ENCODE data around the gene ATP1B3.
A peak's percentile ranks its signal among the peaks of the same experiment; 100 is the strongest.
"Not testable (repeated sequence)": the region's sequence is repeated elsewhere in the genome, so short reads cannot be mapped to it uniquely, and the experiment has no call there.

ATP1B3 gene

DNA sequence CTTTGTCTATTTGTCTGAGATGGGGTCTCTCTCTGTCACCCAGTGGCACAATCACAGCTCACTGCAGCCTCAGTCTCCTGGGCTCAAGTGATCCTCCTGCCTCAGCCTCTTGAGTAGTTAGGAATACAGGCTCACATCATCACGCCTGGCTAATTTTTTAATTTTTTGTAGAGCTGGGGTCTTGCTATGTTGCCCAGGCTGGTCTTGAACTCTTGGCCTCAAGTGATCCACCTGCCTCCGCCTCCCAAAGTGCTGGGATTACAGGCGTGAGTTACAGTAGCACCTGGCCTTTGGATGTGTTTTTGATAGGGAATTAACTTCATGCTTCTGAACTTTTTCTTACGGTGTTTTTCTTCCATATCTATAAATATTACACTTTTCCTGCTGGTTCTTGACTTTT is 33.5 kb downstream of the ATP1B3 start:
- not testable (repeated sequence) for DNase-seq

DNA sequence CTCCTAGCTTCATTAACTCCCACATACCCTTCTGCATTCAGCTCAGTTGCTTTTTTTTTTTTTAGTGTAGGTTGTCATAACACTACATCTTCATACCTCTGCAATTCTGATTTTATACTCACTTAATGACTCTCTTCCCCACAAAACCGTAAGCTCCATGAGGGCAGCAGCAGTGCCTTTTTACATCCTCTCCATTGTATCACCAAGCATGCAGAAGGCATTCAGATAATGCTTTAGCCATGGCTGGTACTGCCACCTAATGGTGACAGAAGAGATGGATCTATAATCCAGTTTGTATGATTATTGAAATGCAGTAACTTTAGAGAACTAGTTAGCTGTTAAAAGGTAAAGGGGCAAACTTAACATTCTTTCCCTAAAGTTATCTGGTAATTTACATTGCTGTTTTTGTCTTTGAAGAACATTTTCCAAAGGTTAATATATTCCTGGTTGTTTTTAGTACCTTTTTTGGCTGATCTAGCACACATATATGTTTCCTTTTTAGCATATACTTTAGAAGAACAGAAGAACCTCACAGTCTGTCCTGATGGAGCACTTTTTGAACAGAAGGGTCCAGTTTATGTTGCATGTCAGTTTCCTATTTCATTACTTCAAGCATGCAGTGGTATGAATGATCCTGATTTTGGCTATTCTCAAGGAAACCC is 36.8 kb downstream of the ATP1B3 start:
- no peak for DNase-seq

- DNase-seq: no peak
Observed at GRCh38 chr3:141914311-141914710, 37.9 kb downstream of the ATP1B3 start.

DNA sequence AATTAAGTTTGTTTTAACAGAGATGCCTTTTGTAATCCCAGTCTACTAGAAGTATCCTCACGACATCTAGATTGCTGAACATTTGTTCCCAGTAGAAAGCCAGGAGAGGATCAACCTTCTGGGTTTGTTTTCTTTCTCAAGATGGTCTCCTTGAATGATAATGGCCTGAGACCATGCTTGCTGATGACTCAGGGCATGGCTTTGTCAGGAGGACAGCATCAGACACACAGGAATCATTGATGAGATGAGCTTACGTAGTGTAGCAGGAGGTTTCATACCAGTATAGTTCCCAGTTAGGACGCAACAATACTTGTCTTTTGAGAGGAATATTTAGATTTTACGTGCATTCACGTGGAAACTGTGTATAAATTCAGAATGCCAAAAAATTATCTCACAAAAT is 38.6 kb downstream of the ATP1B3 start:
- no peak for DNase-seq

GRCh38 chr3:141915766-141916165 is 39.3 kb downstream of the ATP1B3 start:
- no peak for DNase-seq

GRCh38 chr3:141920701-141921100 is 44.3 kb downstream of the ATP1B3 start:
- DNase-seq: no peak

GRCh38 chr3:141921316-141921715 is 44.9 kb downstream of the ATP1B3 start:
- no peak for DNase-seq

GRCh38 chr3:141925677-141926076 is 49.2 kb downstream of the ATP1B3 start:
- not testable (repeated sequence) for DNase-seq

DNA sequence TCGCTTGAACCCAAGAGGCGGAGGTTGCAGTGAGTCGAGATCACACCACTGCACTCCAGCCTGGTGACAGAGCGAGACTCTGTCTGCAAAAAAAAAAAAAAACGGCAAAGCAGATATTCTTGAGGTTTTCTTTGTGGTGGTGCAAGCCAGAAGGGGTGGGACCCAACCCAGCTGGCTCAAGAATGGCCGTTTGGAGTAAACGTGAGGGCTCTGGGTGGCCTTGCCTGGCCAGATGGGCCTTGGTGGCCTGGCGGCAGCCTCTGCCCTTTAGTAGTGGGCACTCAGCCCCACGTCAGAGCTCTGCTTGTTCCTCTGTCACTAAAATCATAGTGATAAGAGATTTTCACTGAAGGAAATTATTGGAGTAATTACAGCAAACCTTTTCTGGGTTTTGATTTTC is 50.5 kb downstream of the ATP1B3 start:
- DNase-seq: no peak

DNA sequence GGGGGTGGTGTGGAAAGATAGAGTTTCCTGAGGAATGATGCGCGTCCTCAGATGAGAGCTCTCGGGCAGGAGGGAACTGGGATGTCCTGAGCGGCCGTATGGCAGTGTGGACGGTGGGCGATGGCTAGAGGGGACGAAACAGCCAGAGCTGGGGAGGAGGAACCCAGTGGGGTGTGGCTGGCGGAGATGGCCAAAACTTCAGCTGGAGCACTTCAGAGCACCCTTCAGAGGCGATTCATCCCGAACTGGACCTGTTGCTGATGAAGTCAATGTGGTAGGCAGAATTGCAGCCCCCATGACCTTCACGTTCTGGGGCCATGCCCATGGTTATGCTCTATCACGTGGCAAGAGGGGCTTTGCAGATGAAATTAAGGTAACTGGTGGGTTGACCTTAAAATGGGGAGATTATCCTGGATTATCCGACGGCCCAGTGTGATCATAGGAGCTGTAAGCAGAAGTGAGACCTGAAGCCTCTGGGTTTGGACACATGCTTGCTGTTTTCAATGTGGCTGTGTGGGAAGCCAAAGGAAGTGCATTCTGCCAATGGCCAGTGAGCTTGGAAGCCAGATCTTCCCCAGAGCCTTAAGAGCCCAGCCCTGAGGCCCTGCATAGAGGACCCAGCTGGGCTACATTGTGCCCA is 52.3 kb downstream of the ATP1B3 start:
- no peak for DNase-seq

GRCh38 chr3:141929341-141929995 is 53.0 kb downstream of the ATP1B3 start:
- DNase-seq: no peak

- no peak for DNase-seq
Observed at GRCh38 chr3:141930801-141931200, 54.4 kb downstream of the ATP1B3 start.

- no peak for DNase-seq
Observed at GRCh38 chr3:141933421-141934300, 57.2 kb downstream of the ATP1B3 start.

- no peak for DNase-seq
Observed at GRCh38 chr3:141934354-141934753, 57.9 kb downstream of the ATP1B3 start.

DNA sequence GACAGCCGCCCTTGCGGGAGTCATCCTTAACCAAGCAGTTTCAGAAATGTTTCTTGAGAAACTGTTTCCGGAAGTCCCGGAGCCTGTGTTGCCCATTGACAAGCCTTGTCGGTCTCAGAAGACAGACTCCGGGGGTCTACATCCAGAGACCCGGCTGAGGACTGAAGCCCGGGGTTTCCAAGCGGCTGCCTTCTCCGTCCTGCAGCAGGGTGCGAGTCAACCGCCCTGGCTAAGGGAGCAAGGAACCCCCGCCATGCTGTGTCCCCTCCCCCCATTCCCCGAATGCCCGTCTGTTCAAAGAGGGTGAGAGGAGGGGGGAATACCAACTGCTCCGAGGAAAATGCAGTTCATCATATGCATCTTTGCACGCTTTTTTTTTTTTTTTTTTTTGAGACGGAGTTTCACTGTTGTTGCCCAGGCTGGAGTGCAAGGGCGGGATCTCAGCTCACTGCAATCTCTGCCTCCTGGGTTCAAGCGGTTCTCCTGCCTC is 61.6 kb downstream of the ATP1B3 start:
- no peak for DNase-seq

DNA sequence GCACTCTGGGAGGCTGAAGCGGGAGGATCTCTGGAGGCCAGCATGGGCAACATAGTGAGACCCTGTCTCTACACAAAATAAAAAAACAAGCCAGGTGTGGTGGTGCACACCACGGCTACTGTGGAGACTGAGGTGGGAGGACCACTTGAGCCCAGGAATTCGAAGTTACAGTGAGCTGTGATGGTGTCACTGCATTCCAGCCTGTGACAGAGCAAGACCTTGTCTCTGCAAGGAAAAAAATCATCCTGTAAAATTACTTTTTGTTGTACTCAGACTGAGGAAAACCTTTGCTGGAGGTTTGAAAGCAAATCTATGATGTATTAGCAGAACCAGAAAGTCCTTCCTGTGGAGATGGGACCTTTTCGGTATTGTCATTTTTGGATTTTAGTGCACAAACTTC is 63.3 kb downstream of the ATP1B3 start:
- DNase-seq: no peak

DNA sequence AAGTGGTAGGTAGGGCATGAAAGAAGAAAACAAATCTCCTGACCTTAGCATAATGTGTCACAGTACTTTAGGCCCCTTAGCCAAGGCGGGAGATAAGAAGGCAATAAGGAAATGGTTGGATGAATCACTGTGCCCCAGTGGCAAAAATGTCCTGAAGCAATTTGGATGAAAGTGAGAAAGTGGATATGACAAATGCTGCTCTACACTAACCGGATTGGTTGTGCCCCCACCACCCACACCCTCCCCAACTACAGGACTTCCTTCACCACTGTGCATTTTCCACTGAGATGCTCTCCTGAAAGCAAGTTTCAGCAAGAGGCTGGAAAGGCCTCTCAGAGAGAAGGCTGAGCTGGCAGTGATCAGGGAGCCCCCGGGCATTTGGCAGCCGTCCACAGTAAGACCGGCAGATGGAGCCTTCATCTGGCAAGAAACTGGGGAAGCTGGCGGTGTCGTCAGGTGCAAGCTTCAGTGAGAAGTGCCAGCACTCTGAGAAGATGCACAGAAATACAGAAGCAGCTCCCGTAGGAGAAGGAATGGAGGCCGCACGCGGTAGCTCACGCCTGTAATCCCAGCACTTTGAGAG is 63.8 kb downstream of the ATP1B3 start:
- DNase-seq: peak; percentile 59

DNA sequence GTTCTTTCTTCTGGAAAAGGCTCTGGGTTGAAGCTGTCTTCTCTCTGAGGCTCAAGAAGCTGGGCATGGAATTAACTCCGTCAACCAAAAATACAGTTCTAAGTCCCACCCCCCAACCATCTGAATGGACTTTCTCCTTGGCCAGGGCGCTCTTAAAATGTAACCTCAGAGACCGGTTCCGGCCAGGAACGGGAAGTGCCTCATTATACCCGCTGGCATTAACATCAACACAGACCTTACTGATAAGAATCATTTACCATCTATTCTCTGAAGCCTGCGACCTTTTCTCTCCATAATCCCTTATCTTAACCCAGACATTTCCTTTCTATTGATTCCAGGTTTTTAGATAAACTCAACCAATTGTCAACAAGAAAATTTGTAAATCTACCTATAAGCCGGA is 64.7 kb downstream of the ATP1B3 start:
- DNase-seq: no peak

- DNase-seq: no peak
Observed at GRCh38 chr3:141942006-141942405, 65.6 kb downstream of the ATP1B3 start.

DNA sequence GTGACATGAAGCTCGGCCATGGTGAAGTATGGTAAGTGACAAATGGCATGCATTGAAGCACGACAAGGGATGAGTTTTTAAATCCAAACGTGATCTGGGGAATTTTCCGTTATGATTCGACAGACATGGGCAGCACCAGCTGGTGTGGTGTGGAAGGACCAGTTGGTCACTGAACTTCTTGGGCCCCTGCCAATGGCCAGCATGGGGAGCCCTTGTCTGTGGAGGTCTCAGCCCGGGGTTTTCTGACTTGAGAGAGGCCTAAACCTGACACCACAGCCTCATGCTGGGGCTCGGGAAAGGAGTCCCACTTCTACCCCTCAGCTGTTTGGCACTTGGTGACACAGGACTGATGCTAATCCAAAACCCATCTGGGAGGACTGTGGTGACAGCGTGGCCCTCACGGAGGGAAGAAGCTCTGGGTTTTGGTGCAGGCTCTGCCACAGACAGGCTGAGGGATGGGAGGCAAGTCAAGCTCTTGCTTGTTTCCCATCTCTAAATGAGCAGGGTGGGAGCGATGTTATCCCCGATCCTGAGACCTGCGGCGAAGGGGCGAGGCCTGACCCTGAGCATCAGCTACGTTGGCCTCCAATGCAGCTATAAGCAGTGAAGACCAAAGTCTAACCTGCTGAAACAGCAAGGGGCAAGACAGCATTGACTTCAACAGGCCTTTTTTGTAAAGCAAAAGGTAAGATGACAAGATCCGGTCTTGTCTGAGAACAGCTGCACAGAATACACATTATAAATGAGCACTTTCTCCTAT is 69.5 kb downstream of the ATP1B3 start:
- no peak for DNase-seq

DNA sequence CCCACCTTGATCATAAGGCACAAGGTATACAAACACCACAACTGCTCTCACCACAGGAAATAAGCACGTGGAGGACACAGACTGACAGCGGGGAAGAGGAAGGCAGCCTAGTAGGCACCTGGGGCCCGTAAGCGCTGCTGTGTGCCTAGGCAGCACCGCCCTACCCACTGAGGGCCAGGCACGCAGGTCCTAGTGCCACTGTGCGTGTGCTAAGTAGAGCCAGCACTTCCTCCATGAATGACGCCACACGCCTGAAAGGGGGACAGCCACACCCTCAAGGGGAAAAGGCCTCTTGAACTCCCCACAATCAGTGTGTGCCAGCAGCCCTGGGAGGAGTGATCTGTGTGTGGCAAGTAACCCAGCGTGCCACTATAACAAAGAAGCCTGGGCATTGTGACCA is 73.0 kb downstream of the ATP1B3 start:
- DNase-seq: no peak

GRCh38 chr3:141949972-141950371 is 73.5 kb downstream of the ATP1B3 start:
- no peak for DNase-seq

Data from NCI-H2081 treated with DMSO at 0.1 percent for 48 hours (cell line).